ENCODE data around the gene DMRTB1. TPM values are rescaled to one million over a fixed set of nuclear protein-coding genes. Genes with fewer than 3 reads are reported as not detected.

Gene DMRTB1
- polyA plus RNA-seq, 2 donors: not detected

GRCh38 chr1:53513846-53514245 lies 54.6 kb downstream of the DMRTB1 start:
- Histone ChIP-seq H3K4me3 (ENCODE audit: low read depth in 1 of 2, low read length in 2 of 2) (no peak overlapping the region), H3K27me3 (ENCODE audit: control insufficient read depth in 1 of 2, insufficient read depth in 2 of 2, low read length in 2 of 2) (no peaks in the 10 kb centered on the region), H3K4me1 (ENCODE audit: control insufficient read depth in 2 of 2, insufficient read depth in 2 of 2, low read length in 1 of 2) (peaks cover 0 to 7% of the 10 kb centered on the region in 2 donors), H3K9me3 (ENCODE audit: control insufficient read depth in 2 of 2, insufficient read depth in 1 of 2, low read depth in 1 of 2, low read length in 1 of 2) (no peaks in the 10 kb centered on the region), H3K36me3 (ENCODE audit: control insufficient read depth in 2 of 2, insufficient read depth in 2 of 2, low read length in 1 of 2) (no peaks in the 10 kb centered on the region), H3K27ac (ENCODE audit: low read depth in 2 of 2, low read length in 1 of 2) (no peak overlapping the region)
- 96 to 97% methylated on average over 7 of the region's 7 CpGs for WGBS, 2 donors

GRCh38 chr1:53514436-53514835 lies 55.2 kb downstream of the DMRTB1 start:
- Histone ChIP-seq H3K4me1 (ENCODE audit: control insufficient read depth in 2 of 2, insufficient read depth in 2 of 2, low read length in 1 of 2) (peaks cover 0 to 2% of the 10 kb centered on the region in 2 donors), H3K27me3 (ENCODE audit: control insufficient read depth in 1 of 2, insufficient read depth in 2 of 2, low read length in 2 of 2) (no peaks in the 10 kb centered on the region), H3K36me3 (ENCODE audit: control insufficient read depth in 2 of 2, insufficient read depth in 2 of 2, low read length in 1 of 2) (no peaks in the 10 kb centered on the region), H3K27ac (ENCODE audit: low read depth in 2 of 2, low read length in 1 of 2) (no peak overlapping the region), H3K9me3 (ENCODE audit: control insufficient read depth in 2 of 2, insufficient read depth in 1 of 2, low read depth in 1 of 2, low read length in 1 of 2) (no peaks in the 10 kb centered on the region), H3K4me3 (ENCODE audit: low read depth in 1 of 2, low read length in 2 of 2) (no peak overlapping the region)
- 81 to 90% methylated on average over 10 of the region's 10 CpGs for WGBS, 2 donors

GRCh38 chr1:53516181-53516580 lies 57.0 kb downstream of the DMRTB1 start:
- no peaks in the 10 kb centered on the region for H3K27me3 ChIP-seq (ENCODE audit: control insufficient read depth in 1 of 2, insufficient read depth in 2 of 2, low read length in 2 of 2)
- H3K4me3 ChIP-seq (ENCODE audit: low read depth in 1 of 2, low read length in 2 of 2): no peak overlapping the region
- no peak overlapping the region for H3K27ac ChIP-seq (ENCODE audit: low read depth in 2 of 2, low read length in 1 of 2)
- H3K9me3 ChIP-seq (ENCODE audit: control insufficient read depth in 2 of 2, insufficient read depth in 1 of 2, low read depth in 1 of 2, low read length in 1 of 2): no peaks in the 10 kb centered on the region
- 86 to 91% methylated on average over 7 of the region's 7 CpGs for WGBS, 2 donors
- H3K4me1 ChIP-seq (ENCODE audit: control insufficient read depth in 2 of 2, insufficient read depth in 2 of 2, low read length in 1 of 2): peaks cover 0 to 2% of the 10 kb centered on the region in 2 donors
- H3K36me3 ChIP-seq (ENCODE audit: control insufficient read depth in 2 of 2, insufficient read depth in 2 of 2, low read length in 1 of 2): no peaks in the 10 kb centered on the region

Other genes starting within 250 kb of the DMRTB1 start
- gene CZIB, start 238.8 kb upstream of the DMRTB1 start, polyA plus RNA-seq: 10 to 100 TPM; 42.7 to 44.0 TPM
- 100 to 1,000 TPM in 1 of 2 donors, 10 to 100 TPM in 1; 77.0 to 117 TPM for gene MAGOH, start 220.9 kb upstream of the DMRTB1 start, polyA plus RNA-seq
- gene LRP8, start 131.3 kb upstream of the DMRTB1 start, polyA plus RNA-seq: 1 to 10 TPM; 2.7 to 6.9 TPM

Measured in esophagus (tissue), 2 donors.